Activated CD4-positive, alpha-beta T cell treated with anti-CD3 and anti-CD28 coated beads, Interleukin-2, amount 50 U/mL, for 48 hours (primary cell): ENCODE data around the gene EREG.
"Not testable (repeated sequence)": the region's sequence is repeated elsewhere in the genome, so short reads cannot be mapped to it uniquely, and the experiment has no call there.

Experiments used
- DNase-seq, 2 experiments: peaks; one replicate each; pipeline ENCODE4 v3.0.0-alpha.2; 2020

Gene EREG

DNA sequence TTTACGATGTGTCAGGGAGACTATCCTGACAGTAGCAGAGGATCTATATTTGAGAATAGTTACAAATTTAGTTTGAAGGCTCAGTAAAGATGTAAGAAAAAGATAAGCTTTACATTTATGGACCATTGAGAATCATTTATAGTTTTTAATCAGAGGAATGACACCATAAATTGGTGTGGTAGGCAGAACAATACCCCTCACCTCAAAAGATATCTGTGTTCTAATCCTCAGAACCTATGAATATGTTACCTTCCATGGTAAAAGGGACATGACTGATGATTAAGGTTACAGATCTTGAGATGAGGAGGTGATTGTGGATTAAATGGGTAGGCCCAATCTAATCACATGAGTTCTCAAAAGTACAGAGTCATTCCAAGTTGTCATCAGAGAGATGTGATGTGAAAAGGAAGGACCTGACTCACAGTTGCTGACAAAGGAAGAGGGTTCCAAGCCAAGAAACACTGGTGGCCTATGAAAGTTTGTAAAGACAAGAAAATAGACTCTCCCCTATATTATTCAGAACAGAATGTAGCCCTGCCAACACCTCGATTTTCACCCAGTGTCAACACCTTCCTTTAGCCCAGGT is 27.0 kb downstream of the EREG start:
- no peak for DNase-seq

DNA sequence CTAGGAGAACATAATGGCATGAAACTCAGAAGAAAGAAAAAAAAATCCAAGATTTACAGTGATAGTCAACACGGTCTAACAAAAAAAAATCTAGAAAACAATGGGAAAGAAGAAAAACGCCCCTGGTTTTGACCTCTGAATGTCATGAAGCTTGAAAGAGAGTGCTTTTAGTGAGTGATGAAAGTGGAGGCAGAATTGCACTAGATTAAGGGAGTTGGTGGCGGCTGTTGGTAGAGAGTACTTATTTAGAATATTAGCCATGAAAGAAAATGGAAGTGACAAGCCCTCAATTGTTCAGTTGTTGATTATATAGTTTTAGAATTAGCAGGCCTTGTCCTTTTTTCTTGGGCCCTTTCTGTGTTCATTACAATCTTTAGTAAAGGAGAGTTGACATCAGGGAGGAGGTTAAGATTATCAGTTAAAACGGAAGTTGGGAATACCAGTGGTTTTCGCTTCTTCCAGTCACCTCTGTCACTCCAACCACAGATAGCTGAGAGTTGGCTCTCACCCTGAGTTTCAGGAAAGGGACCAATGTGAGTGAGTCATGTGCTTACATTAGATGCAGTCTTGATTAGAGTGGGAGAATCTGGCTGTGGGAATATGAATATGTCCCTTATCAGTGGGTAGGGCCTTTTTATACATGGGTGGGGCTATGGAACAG is 29.7 kb downstream of the EREG start:
- no peak for DNase-seq

DNA sequence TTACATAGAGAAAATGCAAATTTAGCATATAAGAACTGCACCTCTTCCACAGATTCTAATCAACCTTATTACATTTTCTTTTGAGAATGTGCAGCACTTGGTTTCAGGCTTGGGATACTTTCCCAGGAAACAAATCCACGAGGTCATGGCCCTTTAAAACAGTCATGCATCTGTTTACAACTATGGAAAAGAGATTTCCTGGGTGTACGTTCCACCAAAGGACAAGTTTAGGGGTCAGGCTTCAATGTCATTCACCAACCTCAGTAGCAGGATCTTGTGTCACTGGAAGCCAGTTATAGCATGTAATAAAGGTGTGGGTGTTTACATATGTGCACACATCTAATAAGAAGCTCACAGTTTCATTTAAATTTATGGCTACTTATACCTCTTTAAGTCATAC is 30.7 kb downstream of the EREG start:
- DNase-seq, result no peak

- DNase-seq, result no peak
Observed at GRCh38 chr4:74397748-74398426, 32.9 kb downstream of the EREG start.

- DNase-seq, result not testable (repeated sequence)
Observed at GRCh38 chr4:74398894-74399589, 34.1 kb downstream of the EREG start.

DNA sequence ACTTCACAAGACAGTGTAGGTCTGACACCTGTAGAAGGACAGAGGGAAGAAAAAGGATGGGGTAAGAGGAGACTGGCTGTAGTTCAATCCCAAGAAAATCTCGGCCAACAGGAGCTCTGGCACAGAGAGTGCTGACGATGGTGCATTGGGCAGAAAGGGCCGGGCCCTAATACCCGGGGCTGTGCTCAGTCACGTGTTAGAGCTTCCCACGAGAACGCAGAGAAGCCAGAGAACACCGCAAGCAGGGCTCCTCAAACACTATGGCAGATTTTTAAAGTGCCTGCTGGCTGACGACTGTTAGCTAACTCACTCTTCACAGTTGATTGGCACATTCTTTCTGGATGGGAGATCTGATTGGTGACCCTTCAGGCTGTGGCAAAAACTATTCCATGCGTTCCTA is 35.5 kb downstream of the EREG start:
- DNase-seq, result no peak

DNA sequence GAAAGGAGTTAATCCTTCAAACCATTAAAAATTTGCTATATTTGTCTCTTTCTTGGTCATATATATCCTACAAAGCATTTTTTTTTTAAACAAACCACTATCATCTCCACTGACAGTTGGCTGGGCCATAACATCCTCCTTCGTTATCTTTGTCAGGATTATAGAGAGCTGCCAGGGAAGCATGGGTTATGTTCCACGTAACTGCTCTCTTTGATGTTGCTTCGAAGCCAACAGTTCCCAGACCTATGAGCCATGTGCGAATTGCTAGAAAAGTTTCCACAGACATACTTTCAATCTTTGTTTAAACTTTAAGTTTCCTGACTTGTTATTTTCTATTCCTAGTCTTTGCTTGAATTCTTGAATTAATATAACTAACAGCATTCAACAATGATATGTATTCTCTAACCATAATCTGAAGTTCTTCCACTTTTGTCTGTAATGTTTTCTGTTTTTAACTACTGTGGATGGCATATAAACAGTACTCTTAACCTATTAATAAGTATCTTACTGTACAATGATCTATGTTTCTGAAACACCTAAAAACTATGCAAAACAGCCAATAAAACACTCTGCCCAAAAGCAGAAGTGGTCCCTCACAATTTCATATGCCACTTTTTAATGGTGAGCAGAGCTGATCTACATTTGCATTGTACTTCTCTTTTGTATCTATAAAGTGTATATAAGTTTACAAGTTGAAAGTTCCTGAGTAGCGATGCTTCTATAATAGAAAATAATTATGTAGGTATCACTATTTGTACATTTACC is 37.9 kb downstream of the EREG start:
- no peak for DNase-seq

DNA sequence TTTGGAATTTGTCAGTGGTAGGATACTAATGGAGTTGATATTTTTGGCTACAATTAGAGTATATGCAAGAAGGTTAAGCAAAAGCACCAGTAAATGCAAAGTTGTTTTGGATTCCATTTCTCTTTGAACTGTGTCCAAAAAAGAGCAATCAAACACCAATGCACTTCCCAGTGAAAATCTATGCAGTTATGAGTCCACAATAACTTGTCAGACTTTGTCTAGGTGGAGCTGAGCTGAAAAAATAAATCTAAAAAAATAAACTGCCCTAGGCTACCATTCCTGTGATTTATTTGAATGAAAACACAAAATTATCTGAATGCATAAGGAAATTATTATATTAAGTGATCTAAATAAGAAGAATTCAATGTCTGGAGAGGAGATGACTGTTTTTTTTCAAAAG is 42.9 kb downstream of the EREG start:
- DNase-seq, result no peak

GRCh38 chr4:74408639-74409038 is 43.7 kb downstream of the EREG start:
- DNase-seq, result no peak

- no peak for DNase-seq
Observed at GRCh38 chr4:74410272-74410671, 45.3 kb downstream of the EREG start.

DNA sequence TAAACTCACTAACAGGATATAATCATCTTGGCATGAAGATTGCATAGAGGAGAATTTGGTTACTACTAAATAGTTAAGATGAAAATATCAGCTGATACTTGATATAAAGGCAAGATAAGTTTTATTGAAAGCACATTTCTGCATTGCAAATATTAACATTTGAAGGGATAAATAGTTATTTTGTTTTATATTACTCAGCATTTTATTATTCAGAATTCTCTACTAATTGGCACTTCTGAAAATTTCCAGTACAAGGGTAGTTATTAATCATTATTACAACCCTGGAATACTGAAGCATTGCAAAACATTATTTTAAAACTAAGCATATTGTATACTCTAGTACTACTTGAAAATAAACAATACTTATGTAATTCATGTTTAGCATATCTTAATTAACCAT is 47.3 kb downstream of the EREG start:
- no peak for DNase-seq

DNA sequence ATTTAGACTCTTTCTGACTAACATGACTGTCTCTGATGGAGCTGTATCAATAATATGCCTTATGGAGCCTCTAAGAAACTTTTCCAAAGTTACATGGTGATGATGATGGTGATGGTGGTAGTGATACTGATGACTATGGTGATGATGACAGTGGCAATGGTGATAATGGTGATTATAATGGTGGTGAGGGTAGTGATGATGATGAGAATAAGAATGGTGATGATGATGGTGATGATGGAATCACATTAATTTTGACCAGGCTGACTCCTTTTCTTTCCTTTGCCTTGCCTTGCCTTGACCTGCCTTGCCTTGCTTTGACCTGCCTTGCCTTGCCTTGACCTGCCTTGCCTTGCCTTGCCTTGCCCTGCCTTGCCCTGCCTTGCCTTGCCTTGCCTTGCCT is 48.3 kb downstream of the EREG start:
- no peak for DNase-seq

- no peak for DNase-seq
Observed at GRCh38 chr4:74414149-74414809, 49.3 kb downstream of the EREG start.

DNA sequence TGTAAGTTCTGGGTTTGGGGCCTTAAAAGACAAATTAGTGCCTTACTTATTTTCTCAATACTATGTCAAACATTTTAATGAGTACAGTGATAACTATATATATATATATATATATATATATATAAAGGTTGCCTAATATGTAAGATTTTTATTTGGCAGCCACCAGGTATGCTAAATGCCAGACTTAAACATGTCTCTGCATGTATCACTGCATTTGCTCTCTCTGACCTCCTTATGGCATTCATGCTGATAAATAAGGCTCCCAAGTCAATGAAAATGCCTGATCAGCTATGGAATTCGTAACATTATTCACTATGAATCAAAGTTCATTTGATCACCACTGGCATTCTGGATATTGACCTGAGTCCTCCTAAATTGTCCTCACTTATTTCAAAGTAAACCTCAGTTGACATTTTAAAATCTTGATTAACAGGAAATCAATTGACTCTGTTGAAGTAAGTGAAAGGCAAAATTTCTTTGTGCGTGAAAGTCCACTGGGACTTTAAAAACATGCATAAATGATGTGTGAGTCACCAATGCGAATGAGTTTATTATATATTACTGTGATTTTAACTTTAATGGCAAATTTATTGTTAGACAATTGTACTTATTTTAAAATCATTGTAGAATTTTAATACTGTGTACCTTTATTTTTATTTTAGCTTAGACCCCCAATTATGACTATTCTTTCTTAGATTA is 50.8 kb downstream of the EREG start:
- DNase-seq, result no peak

- no peak for DNase-seq
Observed at GRCh38 chr4:74418063-74418670, 53.2 kb downstream of the EREG start.

GRCh38 chr4:74420863-74421262 is 55.9 kb downstream of the EREG start:
- no peak for DNase-seq

DNA sequence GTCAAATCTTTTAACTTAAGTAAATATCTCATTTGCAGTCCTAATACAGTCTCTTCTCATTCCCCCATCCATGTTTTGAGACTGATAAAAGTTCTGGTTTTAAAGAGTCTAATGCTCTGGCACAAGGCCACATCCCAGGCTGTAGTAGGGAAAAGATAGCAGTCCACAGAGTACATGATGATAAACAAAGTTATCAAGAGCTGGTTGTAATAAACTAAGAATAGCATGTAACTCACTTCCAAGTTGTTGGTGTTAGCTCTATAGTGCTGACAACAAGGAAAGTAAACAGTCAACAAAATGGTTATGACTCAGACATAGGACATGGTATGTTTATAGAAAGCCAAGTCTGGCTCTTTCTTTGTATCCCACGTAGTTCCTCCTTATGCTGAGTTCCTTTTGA is 58.2 kb downstream of the EREG start:
- no peak for DNase-seq

GRCh38 chr4:74424111-74424510 is 59.2 kb downstream of the EREG start:
- DNase-seq, result no peak

GRCh38 chr4:74426101-74426500 is 61.2 kb downstream of the EREG start:
- DNase-seq, result no peak

DNA sequence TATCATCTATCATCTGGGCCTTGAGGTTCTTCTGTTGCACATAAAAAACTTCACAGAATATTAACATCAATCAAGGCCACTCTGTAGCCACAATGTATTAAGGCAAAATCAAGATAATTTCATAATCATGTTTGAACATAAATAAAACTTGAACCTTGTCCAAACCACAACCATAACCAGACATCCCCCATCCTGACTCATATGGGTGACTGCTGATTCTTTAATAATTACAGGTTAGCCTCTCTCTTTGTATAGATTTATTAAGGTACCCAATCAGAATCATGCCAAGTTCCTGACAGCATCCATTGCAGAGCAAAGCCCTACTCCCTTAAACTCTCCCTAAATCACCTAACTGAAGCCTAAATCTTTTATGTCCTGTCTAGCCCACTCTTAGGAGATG is 63.3 kb downstream of the EREG start:
- no peak for DNase-seq

DNA sequence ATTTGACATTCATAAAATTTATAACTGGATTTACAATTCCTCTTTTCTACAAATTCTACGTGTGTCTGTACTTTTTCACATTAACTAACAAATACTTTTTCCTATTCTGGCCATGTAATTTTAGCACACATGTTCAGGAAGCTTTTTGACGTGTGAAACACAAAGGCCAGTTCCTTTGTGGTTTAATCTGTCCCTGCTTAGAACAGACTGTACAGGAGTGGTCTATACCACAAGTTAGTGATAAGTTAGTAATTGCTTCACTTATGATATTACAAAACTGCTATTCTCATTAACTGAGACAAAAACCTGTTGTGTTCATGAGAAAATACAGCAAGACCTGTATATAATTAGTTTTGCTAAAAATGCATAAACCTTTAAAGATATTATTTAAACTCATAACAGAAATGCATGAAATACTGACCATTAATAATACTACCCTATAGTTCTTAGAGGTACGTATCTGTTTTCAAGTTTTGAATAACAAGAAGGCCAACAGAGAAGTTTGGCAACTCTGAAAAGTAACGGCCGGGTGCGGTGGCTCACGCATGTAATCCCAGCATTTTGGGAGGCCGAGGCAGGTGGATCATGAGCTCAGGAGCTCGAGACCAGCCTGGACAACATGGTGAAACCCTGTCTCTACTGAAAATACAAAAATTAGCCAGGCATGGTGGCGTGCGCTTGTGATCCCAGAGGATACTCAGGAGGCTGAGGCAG is 66.3 kb downstream of the EREG start:
- DNase-seq, result no peak
